Activated CD8-positive, alpha-beta T cell treated with anti-CD3 and anti-CD28 coated beads, Interleukin-2, amount 10 ng/mL, durations not matched to agents 7 days and 5 days (primary cell): ENCODE results near the gene PGR. TPM values are rescaled to one million over a fixed set of nuclear protein-coding genes. Genes with fewer than 3 reads are reported as not detected.

Experiments used
- ATAC-seq: fragments of 150-1000 bp; cut with Tn5 transposase; one replicate; pipeline ENCODE4 v1.10.0; 2021; ENCODE audit warnings: moderate library complexity
- CTCF ChIA-PET: fragments of 350-600 bp; sonication (Branson Sonifier 250); formaldehyde crosslinking; loops from one replicate; lab custom pipeline; 2021; ENCODE audit warnings: antibody characterized with exemption; lab: Charles Lee
- POLR2A ChIA-PET: fragments of 350-600 bp; sonication (Branson Sonifier 250); formaldehyde crosslinking; loops from one replicate; lab custom pipeline; 2021; ENCODE audit warnings: antibody characterized with exemption; lab: Charles Lee
- DNase-seq: peaks from one replicate; pipeline ENCODE4 v3.0.0-alpha.2; 2020
- H3K27ac Mint-ChIP-seq: one replicate; pipeline ENCODE4 v1.8.0; 2021; ENCODE audit warnings: mild to moderate bottlenecking, mixed read lengths
- H3K27me3 Mint-ChIP-seq: one replicate; pipeline ENCODE4 v1.8.0; 2021; ENCODE audit warnings: low read depth, mixed read lengths
- H3K36me3 Mint-ChIP-seq: one replicate; pipeline ENCODE4 v1.8.0; 2021; ENCODE audit warnings: low read depth, mixed read lengths
- H3K4me1 Mint-ChIP-seq: one replicate; pipeline ENCODE4 v1.8.0; 2021; ENCODE audit warnings: low read depth, mixed read lengths
- H3K4me3 Mint-ChIP-seq: one replicate; pipeline ENCODE4 v1.8.0; 2021; ENCODE audit warnings: mild to moderate bottlenecking, mixed read lengths
- H3K9me3 Mint-ChIP-seq: one replicate; pipeline ENCODE4 v1.8.0; 2022; ENCODE audit warnings: mixed read lengths; ENCODE audit not compliant: insufficient read depth
- total RNA-seq, 2 experiments: library from RNA; stranded (reverse); gene quantifications; one replicate each; pipeline ENCODE4 v1.2.3, GENCODE V29; 2021

The PGR gene
- total RNA-seq, 2 experiments from 2014 or later = not detected

GRCh38 chr11:101053492-101053891, 76.1 kb downstream of the PGR start:
- Mint-ChIP-seq H3K36me3 (no peaks in the 10 kb centered on the region), H3K27me3 (no peaks in the 10 kb centered on the region), H3K4me3 (no peak overlapping the region), H3K27ac (no peak overlapping the region), H3K9me3 (no peaks in the 10 kb centered on the region), H3K4me1 (no peaks in the 10 kb centered on the region)
- ChIA-PET CTCF (no interaction called here), POLR2A (no interaction called here)
- ATAC-seq (no peak), DNase-seq (no peak)

- Mint-ChIP-seq H3K27me3 (no peaks in the 10 kb centered on the region), H3K4me1 (no peaks in the 10 kb centered on the region), H3K36me3 (no peaks in the 10 kb centered on the region), H3K27ac (no peak overlapping the region), H3K4me3 (no peak overlapping the region), H3K9me3 (no peaks in the 10 kb centered on the region)
- ATAC-seq (no peak), DNase-seq (no peak)
- POLR2A ChIA-PET = no interaction called here
- CTCF ChIA-PET = no interaction called here
These were observed 77.9 kb downstream of the PGR start for GRCh38 chr11:101051677-101052076.

- no peak for ATAC-seq
- Mint-ChIP-seq H3K36me3 (no peaks in the 10 kb centered on the region), H3K27ac (no peak overlapping the region), H3K27me3 (no peaks in the 10 kb centered on the region), H3K4me3 (no peak overlapping the region), H3K9me3 (no peaks in the 10 kb centered on the region), H3K4me1 (no peaks in the 10 kb centered on the region)
- POLR2A ChIA-PET = no interaction called here
- CTCF ChIA-PET = no interaction called here
- DNase-seq = no peak
These were observed 79.8 kb downstream of the PGR start for GRCh38 chr11:101049813-101050212.

GRCh38 chr11:101049123-101049522, 80.5 kb downstream of the PGR start:
- DNase-seq (no peak), ATAC-seq (no peak)
- H3K4me3 Mint-ChIP-seq = no peak overlapping the region
- no peaks in the 10 kb centered on the region for H3K27me3 Mint-ChIP-seq
- H3K9me3 Mint-ChIP-seq = no peaks in the 10 kb centered on the region
- H3K36me3 Mint-ChIP-seq = no peaks in the 10 kb centered on the region
- no peaks in the 10 kb centered on the region for H3K4me1 Mint-ChIP-seq
- ChIA-PET CTCF (no interaction called here), POLR2A (no interaction called here)
- H3K27ac Mint-ChIP-seq = no peak overlapping the region

GRCh38 chr11:101048479-101048878, 81.1 kb downstream of the PGR start:
- CTCF ChIA-PET = no interaction called here
- no peak for ATAC-seq
- DNase-seq = no peak
- H3K27ac Mint-ChIP-seq = no peak overlapping the region
- H3K36me3 Mint-ChIP-seq = no peaks in the 10 kb centered on the region
- no peak overlapping the region for H3K4me3 Mint-ChIP-seq
- no peaks in the 10 kb centered on the region for H3K4me1 Mint-ChIP-seq
- POLR2A ChIA-PET = no interaction called here
- no peaks in the 10 kb centered on the region for H3K27me3 Mint-ChIP-seq
- H3K9me3 Mint-ChIP-seq = no peaks in the 10 kb centered on the region

GRCh38 chr11:101046947-101047346, 82.7 kb downstream of the PGR start:
- Mint-ChIP-seq H3K27me3 (no peaks in the 10 kb centered on the region), H3K4me3 (no peak overlapping the region), H3K36me3 (no peaks in the 10 kb centered on the region), H3K9me3 (no peaks in the 10 kb centered on the region), H3K4me1 (no peaks in the 10 kb centered on the region), H3K27ac (no peak overlapping the region)
- ChIA-PET CTCF (no interaction called here), POLR2A (no interaction called here)
- DNase-seq = no peak
- no peak for ATAC-seq

- ChIA-PET CTCF (no interaction called here), POLR2A (no interaction called here)
- Mint-ChIP-seq H3K27me3 (no peaks in the 10 kb centered on the region), H3K9me3 (no peaks in the 10 kb centered on the region), H3K4me1 (no peaks in the 10 kb centered on the region), H3K4me3 (no peak overlapping the region), H3K27ac (no peak overlapping the region), H3K36me3 (no peaks in the 10 kb centered on the region)
- ATAC-seq (no peak), DNase-seq (no peak)
These were observed 84.2 kb downstream of the PGR start for GRCh38 chr11:101045415-101045814.

GRCh38 chr11:101043940-101044339, 85.7 kb downstream of the PGR start:
- ChIA-PET POLR2A (no interaction called here), CTCF (no interaction called here)
- no peaks in the 10 kb centered on the region for H3K36me3 Mint-ChIP-seq
- ATAC-seq = no peak
- no peaks in the 10 kb centered on the region for H3K4me1 Mint-ChIP-seq
- H3K4me3 Mint-ChIP-seq = no peak overlapping the region
- H3K27me3 Mint-ChIP-seq = no peaks in the 10 kb centered on the region
- no peak overlapping the region for H3K27ac Mint-ChIP-seq
- H3K9me3 Mint-ChIP-seq = no peaks in the 10 kb centered on the region
- no peak for DNase-seq

- ATAC-seq (no peak), DNase-seq (no peak)
- Mint-ChIP-seq H3K4me3 (no peak overlapping the region), H3K4me1 (no peaks in the 10 kb centered on the region), H3K27me3 (no peaks in the 10 kb centered on the region), H3K27ac (no peak overlapping the region), H3K36me3 (no peaks in the 10 kb centered on the region), H3K9me3 (no peaks in the 10 kb centered on the region)
- ChIA-PET CTCF (no interaction called here), POLR2A (no interaction called here)
These were observed 93.7 kb downstream of the PGR start for GRCh38 chr11:101035872-101036271.

GRCh38 chr11:101034076-101034475, 95.5 kb downstream of the PGR start:
- DNase-seq (no peak), ATAC-seq (no peak)
- Mint-ChIP-seq H3K9me3 (no peaks in the 10 kb centered on the region), H3K27me3 (no peaks in the 10 kb centered on the region), H3K4me1 (no peaks in the 10 kb centered on the region), H3K36me3 (no peaks in the 10 kb centered on the region), H3K27ac (no peak overlapping the region), H3K4me3 (no peak overlapping the region)
- CTCF ChIA-PET = no interaction called here
- POLR2A ChIA-PET = no interaction called here

- ChIA-PET POLR2A (no interaction called here), CTCF (no interaction called here)
- no peak for DNase-seq
- Mint-ChIP-seq H3K4me1 (no peaks in the 10 kb centered on the region), H3K27me3 (no peaks in the 10 kb centered on the region), H3K4me3 (no peak overlapping the region), H3K27ac (no peak overlapping the region), H3K36me3 (no peaks in the 10 kb centered on the region), H3K9me3 (no peaks in the 10 kb centered on the region)
- ATAC-seq = no peak
These were observed 96.6 kb downstream of the PGR start for GRCh38 chr11:101032991-101033390.

GRCh38 chr11:101031713-101032112, 97.9 kb downstream of the PGR start:
- no peaks in the 10 kb centered on the region for H3K27me3 Mint-ChIP-seq
- ChIA-PET CTCF (no interaction called here), POLR2A (no interaction called here)
- DNase-seq = no peak
- no peaks in the 10 kb centered on the region for H3K36me3 Mint-ChIP-seq
- H3K9me3 Mint-ChIP-seq = no peaks in the 10 kb centered on the region
- no peak overlapping the region for H3K27ac Mint-ChIP-seq
- H3K4me3 Mint-ChIP-seq = no peak overlapping the region
- no peak for ATAC-seq
- no peaks in the 10 kb centered on the region for H3K4me1 Mint-ChIP-seq

GRCh38 chr11:101030692-101031091, 98.9 kb downstream of the PGR start:
- Mint-ChIP-seq H3K4me1 (no peaks in the 10 kb centered on the region), H3K9me3 (no peaks in the 10 kb centered on the region), H3K27me3 (no peaks in the 10 kb centered on the region), H3K36me3 (no peaks in the 10 kb centered on the region), H3K4me3 (no peak overlapping the region), H3K27ac (no peak overlapping the region)
- no peak for DNase-seq
- no peak for ATAC-seq
- POLR2A ChIA-PET = no interaction called here
- CTCF ChIA-PET = no interaction called here
